ENCODE measurements around the gene CRMP1. TPM values are rescaled to one million over a fixed set of nuclear protein-coding genes. Genes with fewer than 3 reads are reported as not detected.

CRMP1 gene
- polyA plus RNA-seq, 1 experiment = 5.6 TPM

- no peak for DNase-seq (ENCODE audit: low read depth, low spot score)
- TF ChIP-seq, protein P1, sequence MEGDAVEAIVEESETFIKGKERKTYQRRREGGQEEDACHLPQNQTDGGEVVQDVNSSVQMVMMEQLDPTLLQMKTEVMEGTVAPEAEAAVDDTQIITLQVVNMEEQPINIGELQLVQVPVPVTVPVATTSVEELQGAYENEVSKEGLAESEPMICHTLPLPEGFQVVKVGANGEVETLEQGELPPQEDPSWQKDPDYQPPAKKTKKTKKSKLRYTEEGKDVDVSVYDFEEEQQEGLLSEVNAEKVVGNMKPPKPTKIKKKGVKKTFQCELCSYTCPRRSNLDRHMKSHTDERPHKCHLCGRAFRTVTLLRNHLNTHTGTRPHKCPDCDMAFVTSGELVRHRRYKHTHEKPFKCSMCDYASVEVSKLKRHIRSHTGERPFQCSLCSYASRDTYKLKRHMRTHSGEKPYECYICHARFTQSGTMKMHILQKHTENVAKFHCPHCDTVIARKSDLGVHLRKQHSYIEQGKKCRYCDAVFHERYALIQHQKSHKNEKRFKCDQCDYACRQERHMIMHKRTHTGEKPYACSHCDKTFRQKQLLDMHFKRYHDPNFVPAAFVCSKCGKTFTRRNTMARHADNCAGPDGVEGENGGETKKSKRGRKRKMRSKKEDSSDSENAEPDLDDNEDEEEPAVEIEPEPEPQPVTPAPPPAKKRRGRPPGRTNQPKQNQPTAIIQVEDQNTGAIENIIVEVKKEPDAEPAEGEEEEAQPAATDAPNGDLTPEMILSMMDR (IDR thresholded peaks at IDR 0.05; ENCODE audit: low read depth, low read length) = no peak
- POLR2A ChIA-PET = no interaction called here
- H3K27ac ChIP-seq (ENCODE audit: low read depth, low read length) = no peak overlapping the region
- CTCF ChIA-PET = interaction anchor here (1.3 kb wide), 1 partner anchor 14 kb away, joined by 4 read pairs; no protein-coding TSS in a partner anchor
- H3K9me3 ChIP-seq (ENCODE audit: control insufficient read depth, insufficient read depth, low read length) = no peaks in the 10 kb centered on the region; the same call in 1 of the 2 replicates
- H3K4me3 ChIP-seq (ENCODE audit: low read depth, low read length) = no peak overlapping the region
- H3K27me3 ChIP-seq (ENCODE audit: control insufficient read depth, insufficient read depth, low read length) = no peaks in the 10 kb centered on the region
Observed at GRCh38 chr4:5776510-5776909, 116.4 kb downstream of the CRMP1 start.

DNA sequence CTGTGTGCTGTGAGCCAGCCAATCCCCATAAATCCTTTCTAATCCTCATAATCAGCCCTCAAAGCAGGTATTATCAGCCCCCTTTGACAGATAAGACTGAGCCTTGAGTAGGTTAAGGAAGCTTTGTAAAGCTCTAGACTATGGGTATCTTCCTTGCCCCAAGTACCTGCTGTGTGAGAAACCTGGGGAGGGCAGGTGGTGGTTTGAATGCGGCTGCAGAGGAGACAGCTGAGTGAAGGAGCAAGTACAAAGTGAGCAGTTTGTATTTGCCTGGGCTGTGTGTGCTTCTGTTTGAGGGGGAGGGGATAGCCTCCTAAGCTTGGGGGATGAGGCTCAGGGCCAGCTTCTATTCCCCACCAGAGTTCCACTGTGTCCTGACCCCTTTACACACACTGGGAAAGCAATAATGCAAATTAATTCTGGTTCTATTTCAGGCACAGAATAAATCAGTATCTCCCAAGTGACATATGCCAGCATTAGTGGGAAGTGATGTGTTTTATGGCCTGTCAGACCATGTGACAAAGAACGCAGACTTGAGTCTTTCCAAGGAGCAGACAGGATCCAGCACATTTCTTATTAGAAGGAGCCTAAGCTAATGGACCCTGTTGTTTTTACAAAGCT is 118.4 kb downstream of the CRMP1 start:
- CTCF ChIA-PET = no interaction called here
- Histone ChIP-seq H3K27me3 (ENCODE audit: control insufficient read depth, insufficient read depth, low read length) (no peaks in the 10 kb centered on the region), H3K4me3 (ENCODE audit: low read depth, low read length) (no peak overlapping the region), H3K27ac (ENCODE audit: low read depth, low read length) (no peak overlapping the region), H3K9me3 (ENCODE audit: control insufficient read depth, insufficient read depth, low read length) (peaks cover 6% of the 10 kb centered on the region)
- DNase-seq (ENCODE audit: low read depth, low spot score) = no peak
- TF ChIP-seq, protein P1 (IDR thresholded peaks at IDR 0.05; ENCODE audit: low read depth, low read length) = no peak
- POLR2A ChIA-PET = no interaction called here

DNA sequence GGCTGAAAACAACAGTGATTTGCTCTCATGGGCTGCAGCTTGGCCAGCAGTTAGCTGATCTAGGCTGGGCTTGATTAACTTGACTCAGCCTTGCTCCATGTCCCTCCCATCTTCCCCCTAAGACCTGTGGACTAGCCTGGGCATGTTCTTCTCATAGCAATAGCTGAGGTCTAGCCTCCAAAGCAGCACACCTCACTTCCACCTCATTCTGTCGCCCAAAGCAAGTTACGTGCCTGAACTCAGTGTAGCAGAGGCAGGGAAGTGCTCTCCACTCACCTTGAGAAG is 119.7 kb downstream of the CRMP1 start:
- Histone ChIP-seq H3K4me3 (ENCODE audit: low read depth, low read length) (no peak overlapping the region), H3K27me3 (ENCODE audit: control insufficient read depth, insufficient read depth, low read length) (no peaks in the 10 kb centered on the region), H3K9me3 (ENCODE audit: control insufficient read depth, insufficient read depth, low read length) (peaks cover 13% of the 10 kb centered on the region), H3K27ac (ENCODE audit: low read depth, low read length) (peak overlapping the region; percentile 77)
- DNase-seq (ENCODE audit: low read depth, low spot score) = no peak
- POLR2A ChIA-PET = no interaction called here
- TF ChIP-seq, protein P1 (IDR thresholded peaks at IDR 0.05; ENCODE audit: low read depth, low read length) = no peak
- CTCF ChIA-PET = no interaction called here

DNA sequence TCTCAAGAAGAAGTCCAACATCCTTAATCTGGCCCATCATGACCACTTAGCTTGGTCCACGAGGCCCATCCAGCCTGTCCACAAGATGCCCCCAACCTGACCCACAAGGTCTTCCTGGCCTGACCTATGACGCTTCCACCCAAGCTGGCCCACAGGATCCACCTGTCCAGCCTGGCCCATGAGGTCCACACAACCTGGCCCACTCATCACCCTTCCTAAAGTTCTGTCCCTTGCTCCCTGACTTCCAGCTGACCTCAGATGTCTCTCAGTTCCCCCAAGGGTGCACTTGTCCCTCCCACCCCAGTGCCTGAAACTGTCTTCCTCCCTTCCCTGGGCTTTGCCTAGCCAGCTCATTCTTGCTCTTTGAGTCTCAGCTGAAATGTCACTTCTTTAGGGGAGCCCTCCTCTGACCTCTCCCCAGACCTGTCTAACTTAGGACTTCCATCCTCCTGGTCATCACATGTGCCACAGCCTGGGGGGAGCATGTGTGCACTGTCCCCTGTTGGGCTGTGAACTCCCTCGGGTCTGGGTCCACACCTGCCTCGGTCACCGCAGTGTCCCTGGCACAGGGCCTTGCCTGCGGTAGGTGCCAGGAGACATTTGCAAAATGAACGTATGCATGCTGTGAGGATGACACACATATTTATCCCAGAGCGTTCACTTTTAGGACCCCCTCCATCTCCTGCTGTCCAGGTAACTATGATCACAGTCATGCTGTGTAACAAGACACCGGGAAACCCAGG is 120.2 kb downstream of the CRMP1 start:
- POLR2A ChIA-PET = no interaction called here
- DNase-seq (ENCODE audit: low read depth, low spot score) = no peak
- Histone ChIP-seq H3K9me3 (ENCODE audit: control insufficient read depth, insufficient read depth, low read length) (peaks cover 13% of the 10 kb centered on the region), H3K4me3 (ENCODE audit: low read depth, low read length) (no peak overlapping the region), H3K27me3 (ENCODE audit: control insufficient read depth, insufficient read depth, low read length) (no peaks in the 10 kb centered on the region), H3K27ac (ENCODE audit: low read depth, low read length) (peak overlapping the region; percentile 77)
- TF ChIP-seq, protein P1 (IDR thresholded peaks at IDR 0.05; ENCODE audit: low read depth, low read length) = no peak
- CTCF ChIA-PET = interaction anchor here (0.6 kb wide), 1 partner anchor 41 kb away, joined by 3 read pairs; no protein-coding TSS in a partner anchor

Small RNA genes within 50 kb of the gene (small RNA-seq; reads per million reads assigned to genes)
- gene MIR378D1 (ENCODE audit: insufficient read length, low read depth) = not detected

Other genes starting within 250 kb of the CRMP1 start
- gene EVC2, start 184.5 kb downstream of the CRMP1 start, polyA plus RNA-seq (2011; rRNA removed) = 2.1 and 2.9 TPM in 2 replicates
- 11.5 and 15.8 TPM in 2 replicates for gene EVC, start 181.9 kb downstream of the CRMP1 start, polyA plus RNA-seq (2011; rRNA removed)
- not detected in 2 replicates for gene C4orf50, start 125.3 kb upstream of the CRMP1 start, polyA plus RNA-seq (2011; rRNA removed)